GM21360 (cell line): ENCODE results near the gene USP17L26.
"Not testable (repeated sequence)": the region's sequence is repeated elsewhere in the genome, so short reads cannot be mapped to it uniquely, and the experiment has no call there.

ENCODE experiments used
- ATAC-seq: cut with Tn5 transposase; IDR thresholded peaks from one replicate; pipeline ENCODE4 v1.9.1; 2021; ENCODE audit warnings: mild to moderate bottlenecking, moderate library complexity; ENCODE audit not compliant: unreplicated experiment

Gene USP17L26, protein sequence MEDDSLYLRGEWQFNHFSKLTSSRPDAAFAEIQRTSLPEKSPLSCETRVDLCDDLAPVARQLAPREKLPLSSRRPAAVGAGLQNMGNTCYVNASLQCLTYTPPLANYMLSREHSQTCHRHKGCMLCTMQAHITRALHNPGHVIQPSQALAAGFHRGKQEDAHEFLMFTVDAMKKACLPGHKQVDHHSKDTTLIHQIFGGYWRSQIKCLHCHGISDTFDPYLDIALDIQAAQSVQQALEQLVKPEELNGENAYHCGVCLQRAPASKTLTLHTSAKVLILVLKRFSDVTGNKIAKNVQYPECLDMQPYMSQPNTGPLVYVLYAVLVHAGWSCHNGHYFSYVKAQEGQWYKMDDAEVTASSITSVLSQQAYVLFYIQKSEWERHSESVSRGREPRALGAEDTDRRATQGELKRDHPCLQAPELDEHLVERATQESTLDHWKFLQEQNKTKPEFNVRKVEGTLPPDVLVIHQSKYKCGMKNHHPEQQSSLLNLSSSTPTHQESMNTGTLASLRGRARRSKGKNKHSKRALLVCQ

DNA sequence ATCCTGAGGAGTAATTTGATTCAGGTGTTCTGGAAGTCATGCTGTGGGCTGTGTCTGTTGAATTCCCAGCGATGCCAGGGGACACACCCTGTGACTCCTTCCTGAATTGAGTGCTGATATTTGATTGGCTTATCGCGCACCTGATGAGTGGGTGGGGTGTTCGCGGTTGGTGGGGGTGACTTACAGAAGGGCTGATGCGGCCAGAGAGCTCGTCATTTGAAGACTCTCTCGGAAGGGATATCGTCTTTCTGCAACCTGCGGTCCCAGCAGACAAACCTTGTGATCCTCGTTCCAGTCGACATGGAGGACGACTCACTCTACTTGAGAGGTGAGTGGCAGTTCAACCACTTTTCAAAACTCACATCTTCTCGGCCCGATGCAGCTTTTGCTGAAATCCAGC lies at the start of gene USP17L26:
Gene USP17L26 (plus strand): TSS at position 301 of the 400 bp plus-strand sequence. CDS start 0 bp downstream, at position 301.
- not testable (repeated sequence) for ATAC-seq

DNA sequence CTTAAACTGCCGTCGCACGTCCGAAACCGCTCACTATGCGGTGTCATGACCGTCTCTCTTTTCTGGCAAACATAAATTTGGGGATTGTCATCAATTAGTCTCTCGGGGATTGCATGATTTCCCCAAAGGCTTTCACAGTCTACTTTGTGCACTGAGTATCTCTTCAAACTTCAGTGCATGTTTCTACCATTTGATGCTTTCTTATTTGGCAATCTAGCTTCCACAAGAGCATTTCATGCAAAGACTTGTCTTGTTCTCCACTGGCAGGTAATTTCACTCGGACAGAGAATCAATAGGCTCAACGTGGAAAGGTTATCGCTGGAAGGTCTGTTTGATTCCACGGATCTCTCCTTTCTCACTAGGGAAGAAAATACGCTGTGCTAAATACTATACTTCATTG lies 10.3 kb upstream of the USP17L26 start:
- not testable (repeated sequence) for ATAC-seq

DNA sequence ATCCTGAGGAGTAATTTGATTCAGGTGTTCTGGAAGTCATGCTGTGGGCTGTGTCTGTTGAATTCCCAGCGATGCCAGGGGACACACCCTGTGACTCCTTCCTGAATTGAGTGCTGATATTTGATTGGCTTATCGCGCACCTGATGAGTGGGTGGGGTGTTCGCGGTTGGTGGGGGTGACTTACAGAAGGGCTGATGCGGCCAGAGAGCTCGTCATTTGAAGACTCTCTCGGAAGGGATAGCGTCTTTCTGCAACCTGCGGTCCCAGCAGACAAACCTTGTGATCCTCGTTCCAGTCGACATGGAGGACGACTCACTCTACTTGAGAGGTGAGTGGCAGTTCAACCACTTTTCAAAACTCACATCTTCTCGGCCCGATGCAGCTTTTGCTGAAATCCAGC lies 9.6 kb upstream of the USP17L26 start, which contains the start of gene USP17L24:
Gene USP17L24 (plus strand): TSS at position 301 of the 400 bp plus-strand sequence. CDS start 0 bp downstream, at position 301.
- not testable (repeated sequence) for ATAC-seq

DNA sequence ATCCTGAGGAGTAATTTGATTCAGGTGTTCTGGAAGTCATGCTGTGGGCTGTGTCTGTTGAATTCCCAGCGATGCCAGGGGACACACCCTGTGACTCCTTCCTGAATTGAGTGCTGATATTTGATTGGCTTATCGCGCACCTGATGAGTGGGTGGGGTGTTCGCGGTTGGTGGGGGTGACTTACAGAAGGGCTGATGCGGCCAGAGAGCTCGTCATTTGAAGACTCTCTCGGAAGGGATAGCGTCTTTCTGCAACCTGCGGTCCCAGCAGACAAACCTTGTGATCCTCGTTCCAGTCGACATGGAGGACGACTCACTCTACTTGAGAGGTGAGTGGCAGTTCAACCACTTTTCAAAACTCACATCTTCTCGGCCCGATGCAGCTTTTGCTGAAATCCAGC lies 4.8 kb upstream of the USP17L26 start, which contains the start of gene USP17L25:
Gene USP17L25 (plus strand): TSS at position 301 of the 400 bp plus-strand sequence. CDS start 0 bp downstream, at position 301.
- not testable (repeated sequence) for ATAC-seq

DNA sequence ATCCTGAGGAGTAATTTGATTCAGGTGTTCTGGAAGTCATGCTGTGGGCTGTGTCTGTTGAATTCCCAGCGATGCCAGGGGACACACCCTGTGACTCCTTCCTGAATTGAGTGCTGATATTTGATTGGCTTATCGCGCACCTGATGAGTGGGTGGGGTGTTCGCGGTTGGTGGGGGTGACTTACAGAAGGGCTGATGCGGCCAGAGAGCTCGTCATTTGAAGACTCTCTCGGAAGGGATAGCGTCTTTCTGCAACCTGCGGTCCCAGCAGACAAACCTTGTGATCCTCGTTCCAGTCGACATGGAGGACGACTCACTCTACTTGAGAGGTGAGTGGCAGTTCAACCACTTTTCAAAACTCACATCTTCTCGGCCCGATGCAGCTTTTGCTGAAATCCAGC lies 4.6 kb downstream of the USP17L26 start, which contains the start of gene USP17L5:
Gene USP17L5 (plus strand): TSS at position 301 of the 400 bp plus-strand sequence. CDS start 0 bp downstream, at position 301.
- not testable (repeated sequence) for ATAC-seq

DNA sequence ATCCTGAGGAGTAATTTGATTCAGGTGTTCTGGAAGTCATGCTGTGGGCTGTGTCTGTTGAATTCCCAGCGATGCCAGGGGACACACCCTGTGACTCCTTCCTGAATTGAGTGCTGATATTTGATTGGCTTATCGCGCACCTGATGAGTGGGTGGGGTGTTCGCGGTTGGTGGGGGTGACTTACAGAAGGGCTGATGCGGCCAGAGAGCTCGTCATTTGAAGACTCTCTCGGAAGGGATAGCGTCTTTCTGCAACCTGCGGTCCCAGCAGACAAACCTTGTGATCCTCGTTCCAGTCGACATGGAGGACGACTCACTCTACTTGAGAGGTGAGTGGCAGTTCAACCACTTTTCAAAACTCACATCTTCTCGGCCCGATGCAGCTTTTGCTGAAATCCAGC lies 9.4 kb downstream of the USP17L26 start, which contains the start of gene USP17L27:
Gene USP17L27 (plus strand): TSS at position 301 of the 400 bp plus-strand sequence. CDS start 0 bp downstream, at position 301.
- ATAC-seq = not testable (repeated sequence)

DNA sequence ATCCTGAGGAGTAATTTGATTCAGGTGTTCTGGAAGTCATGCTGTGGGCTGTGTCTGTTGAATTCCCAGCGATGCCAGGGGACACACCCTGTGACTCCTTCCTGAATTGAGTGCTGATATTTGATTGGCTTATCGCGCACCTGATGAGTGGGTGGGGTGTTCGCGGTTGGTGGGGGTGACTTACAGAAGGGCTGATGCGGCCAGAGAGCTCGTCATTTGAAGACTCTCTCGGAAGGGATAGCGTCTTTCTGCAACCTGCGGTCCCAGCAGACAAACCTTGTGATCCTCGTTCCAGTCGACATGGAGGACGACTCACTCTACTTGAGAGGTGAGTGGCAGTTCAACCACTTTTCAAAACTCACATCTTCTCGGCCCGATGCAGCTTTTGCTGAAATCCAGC lies 14.1 kb downstream of the USP17L26 start, which contains the start of gene USP17L28:
Gene USP17L28 (plus strand): TSS at position 301 of the 400 bp plus-strand sequence. CDS start 0 bp downstream, at position 301.
- not testable (repeated sequence) for ATAC-seq

DNA sequence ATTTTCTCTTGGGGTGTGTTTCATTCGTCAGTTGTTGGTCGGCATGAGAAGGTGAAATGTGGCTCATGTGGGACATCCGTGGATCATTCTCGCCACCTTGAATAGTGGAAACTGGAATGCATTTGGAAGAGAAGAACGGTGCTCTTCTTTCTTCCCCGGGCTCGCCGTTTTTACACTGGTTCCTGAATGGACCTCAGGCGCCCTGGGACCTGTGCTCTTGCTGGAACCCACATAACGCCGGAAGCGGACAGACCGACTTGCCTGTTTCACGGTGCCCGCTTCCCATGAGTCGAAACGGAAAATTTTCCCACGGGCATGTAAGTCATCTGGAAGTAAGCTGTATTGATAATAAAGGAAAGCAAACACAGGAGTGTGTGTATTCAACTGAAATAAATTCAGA lies 16.4 kb downstream of the USP17L26 start:
- ATAC-seq = not testable (repeated sequence)

DNA sequence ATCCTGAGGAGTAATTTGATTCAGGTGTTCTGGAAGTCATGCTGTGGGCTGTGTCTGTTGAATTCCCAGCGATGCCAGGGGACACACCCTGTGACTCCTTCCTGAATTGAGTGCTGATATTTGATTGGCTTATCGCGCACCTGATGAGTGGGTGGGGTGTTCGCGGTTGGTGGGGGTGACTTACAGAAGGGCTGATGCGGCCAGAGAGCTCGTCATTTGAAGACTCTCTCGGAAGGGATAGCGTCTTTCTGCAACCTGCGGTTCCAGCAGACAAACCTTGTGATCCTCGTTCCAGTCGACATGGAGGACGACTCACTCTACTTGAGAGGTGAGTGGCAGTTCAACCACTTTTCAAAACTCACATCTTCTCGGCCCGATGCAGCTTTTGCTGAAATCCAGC lies 18.9 kb downstream of the USP17L26 start, which contains the start of gene USP17L29:
Gene USP17L29 (plus strand): TSS at position 301 of the 400 bp plus-strand sequence. CDS start 0 bp downstream, at position 301.
- ATAC-seq = not testable (repeated sequence)

DNA sequence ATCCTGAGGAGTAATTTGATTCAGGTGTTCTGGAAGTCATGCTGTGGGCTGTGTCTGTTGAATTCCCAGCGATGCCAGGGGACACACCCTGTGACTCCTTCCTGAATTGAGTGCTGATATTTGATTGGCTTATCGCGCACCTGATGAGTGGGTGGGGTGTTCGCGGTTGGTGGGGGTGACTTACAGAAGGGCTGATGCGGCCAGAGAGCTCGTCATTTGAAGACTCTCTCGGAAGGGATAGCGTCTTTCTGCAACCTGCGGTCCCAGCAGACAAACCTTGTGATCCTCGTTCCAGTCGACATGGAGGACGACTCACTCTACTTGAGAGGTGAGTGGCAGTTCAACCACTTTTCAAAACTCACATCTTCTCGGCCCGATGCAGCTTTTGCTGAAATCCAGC lies 28.4 kb downstream of the USP17L26 start, which contains the start of gene USP17L30:
Gene USP17L30 (plus strand): TSS at position 301 of the 400 bp plus-strand sequence. CDS start 0 bp downstream, at position 301.
- not testable (repeated sequence) for ATAC-seq

DNA sequence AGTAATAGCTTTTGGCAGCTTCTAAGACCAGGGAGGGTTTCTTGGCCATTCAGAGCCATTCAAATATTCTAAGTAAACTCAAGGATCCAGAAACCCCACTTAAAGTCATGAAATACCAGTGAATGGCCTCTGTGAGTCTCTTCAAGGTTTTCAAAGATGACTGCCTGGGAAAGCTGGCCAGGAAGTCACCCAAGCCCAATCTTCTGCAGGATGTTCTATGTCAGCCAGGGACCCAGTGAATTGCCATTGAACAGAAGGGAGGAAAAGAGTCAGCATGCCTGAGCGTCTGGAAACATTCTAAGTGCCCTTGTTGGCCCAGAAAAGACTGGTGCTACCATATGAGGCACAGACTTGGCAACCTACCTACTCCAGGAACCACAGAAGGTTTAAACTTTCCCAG lies 45.4 kb downstream of the USP17L26 start:
- not testable (repeated sequence) for ATAC-seq

DNA sequence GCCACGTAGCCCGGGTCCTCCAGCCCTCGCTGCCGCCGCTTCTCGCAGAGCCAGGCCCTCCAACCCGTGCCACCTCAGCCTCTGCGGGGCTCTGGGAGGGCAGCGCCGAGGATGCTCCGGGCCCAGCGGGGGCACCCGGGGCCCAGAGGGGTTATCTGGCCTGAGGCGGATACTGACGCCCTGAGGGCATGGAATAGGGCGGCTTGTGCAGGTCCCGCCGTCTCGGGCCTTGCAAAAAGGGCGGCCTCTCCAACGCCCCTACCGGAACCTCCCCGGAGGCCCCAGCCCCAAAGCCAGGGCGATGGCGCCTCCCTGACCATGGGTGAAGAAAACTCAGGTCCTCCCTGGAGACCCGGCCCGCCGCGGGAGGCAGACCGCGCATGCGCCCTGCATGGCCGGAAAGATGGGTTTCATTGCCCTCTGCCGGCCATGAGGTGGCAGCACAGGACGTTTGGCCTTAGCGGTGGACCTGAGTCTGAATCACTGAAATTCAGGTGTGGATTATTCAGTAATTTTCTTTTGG lies 46.6 kb downstream of the USP17L26 start:
- ATAC-seq = not testable (repeated sequence)

DNA sequence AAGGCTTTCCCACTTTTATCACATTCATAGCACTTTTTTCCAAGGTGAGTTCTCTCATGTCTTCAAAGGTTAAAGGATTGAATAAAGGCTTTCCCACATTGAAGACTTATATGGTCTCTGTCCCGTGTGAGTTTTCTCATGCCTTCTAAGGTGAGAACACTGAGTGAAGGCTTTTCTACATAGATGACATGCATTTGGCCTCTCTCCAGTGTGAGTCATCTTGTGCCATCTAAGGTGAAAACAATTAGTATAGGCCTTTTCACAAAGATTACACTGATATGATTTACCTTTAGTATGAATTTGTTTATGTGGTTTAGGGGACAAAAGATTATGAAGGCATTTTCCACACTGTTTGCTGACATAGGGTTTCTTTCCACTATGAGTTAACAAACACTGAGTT lies 49.7 kb downstream of the USP17L26 start:
- no peak for ATAC-seq
